ENCODE measurements around the gene SGCE.
"Not testable (repeated sequence)": the region's sequence is repeated elsewhere in the genome, so short reads cannot be mapped to it uniquely, and the experiment has no call there.

SGCE gene, protein sequence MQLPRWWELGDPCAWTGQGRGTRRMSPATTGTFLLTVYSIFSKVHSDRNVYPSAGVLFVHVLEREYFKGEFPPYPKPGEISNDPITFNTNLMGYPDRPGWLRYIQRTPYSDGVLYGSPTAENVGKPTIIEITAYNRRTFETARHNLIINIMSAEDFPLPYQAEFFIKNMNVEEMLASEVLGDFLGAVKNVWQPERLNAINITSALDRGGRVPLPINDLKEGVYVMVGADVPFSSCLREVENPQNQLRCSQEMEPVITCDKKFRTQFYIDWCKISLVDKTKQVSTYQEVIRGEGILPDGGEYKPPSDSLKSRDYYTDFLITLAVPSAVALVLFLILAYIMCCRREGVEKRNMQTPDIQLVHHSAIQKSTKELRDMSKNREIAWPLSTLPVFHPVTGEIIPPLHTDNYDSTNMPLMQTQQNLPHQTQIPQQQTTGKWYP

DNA sequence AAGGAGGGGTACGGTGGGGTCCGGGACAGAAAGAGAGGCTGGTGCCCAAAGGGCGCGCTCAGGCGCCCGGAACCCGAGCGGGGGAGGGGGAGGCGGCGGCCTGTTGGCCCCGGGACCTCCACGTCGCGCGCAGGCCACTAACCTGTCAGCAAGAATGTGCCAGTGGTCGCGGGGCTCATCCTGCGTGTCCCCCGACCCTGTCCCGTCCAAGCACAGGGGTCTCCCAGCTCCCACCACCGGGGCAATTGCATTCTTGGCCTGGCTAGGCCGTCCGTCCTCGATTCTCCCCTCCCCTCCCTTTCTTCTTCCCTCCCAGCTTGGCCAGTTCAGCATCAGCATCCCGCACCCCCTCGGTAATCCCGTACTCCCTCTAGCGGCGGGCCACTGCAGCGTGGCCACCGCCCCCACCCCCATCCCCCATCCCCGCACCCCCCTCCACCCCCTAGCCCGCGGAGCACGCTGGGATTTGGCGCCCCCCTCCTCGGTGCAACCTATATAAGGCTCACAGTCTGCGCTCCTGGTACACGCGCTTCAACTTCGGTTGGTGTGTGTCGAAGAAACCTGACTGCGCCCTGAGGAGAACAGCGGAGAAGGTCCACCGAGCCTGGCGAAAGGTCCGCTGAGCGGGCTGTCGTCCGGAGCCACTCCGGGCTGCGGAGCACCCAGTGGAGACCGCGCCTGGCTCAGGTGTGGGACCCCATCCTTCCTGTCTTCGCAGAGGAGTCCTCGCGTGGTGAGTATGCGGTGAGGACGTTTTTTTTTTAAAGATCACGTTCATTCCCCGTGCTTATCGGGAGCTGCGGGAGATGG is at the start of gene SGCE:
SGCE (minus strand) TSS at position 286 of the 810 bp plus-strand sequence; CDS start at position 251, 35 bp downstream.
- DNase-seq (ENCODE audit: low read depth) = peak; percentile 89
- TF ChIP-seq, protein P1, sequence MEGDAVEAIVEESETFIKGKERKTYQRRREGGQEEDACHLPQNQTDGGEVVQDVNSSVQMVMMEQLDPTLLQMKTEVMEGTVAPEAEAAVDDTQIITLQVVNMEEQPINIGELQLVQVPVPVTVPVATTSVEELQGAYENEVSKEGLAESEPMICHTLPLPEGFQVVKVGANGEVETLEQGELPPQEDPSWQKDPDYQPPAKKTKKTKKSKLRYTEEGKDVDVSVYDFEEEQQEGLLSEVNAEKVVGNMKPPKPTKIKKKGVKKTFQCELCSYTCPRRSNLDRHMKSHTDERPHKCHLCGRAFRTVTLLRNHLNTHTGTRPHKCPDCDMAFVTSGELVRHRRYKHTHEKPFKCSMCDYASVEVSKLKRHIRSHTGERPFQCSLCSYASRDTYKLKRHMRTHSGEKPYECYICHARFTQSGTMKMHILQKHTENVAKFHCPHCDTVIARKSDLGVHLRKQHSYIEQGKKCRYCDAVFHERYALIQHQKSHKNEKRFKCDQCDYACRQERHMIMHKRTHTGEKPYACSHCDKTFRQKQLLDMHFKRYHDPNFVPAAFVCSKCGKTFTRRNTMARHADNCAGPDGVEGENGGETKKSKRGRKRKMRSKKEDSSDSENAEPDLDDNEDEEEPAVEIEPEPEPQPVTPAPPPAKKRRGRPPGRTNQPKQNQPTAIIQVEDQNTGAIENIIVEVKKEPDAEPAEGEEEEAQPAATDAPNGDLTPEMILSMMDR (IDR thresholded peaks at IDR 0.05; ENCODE audit: insufficient read depth, low read depth, low read length, missing control alignments) = peak; percentile 63
- peak within 1 kb of the TSS; percentile 55 for H3K4me3 ChIP-seq (ENCODE audit: low read depth, low read length)

DNA sequence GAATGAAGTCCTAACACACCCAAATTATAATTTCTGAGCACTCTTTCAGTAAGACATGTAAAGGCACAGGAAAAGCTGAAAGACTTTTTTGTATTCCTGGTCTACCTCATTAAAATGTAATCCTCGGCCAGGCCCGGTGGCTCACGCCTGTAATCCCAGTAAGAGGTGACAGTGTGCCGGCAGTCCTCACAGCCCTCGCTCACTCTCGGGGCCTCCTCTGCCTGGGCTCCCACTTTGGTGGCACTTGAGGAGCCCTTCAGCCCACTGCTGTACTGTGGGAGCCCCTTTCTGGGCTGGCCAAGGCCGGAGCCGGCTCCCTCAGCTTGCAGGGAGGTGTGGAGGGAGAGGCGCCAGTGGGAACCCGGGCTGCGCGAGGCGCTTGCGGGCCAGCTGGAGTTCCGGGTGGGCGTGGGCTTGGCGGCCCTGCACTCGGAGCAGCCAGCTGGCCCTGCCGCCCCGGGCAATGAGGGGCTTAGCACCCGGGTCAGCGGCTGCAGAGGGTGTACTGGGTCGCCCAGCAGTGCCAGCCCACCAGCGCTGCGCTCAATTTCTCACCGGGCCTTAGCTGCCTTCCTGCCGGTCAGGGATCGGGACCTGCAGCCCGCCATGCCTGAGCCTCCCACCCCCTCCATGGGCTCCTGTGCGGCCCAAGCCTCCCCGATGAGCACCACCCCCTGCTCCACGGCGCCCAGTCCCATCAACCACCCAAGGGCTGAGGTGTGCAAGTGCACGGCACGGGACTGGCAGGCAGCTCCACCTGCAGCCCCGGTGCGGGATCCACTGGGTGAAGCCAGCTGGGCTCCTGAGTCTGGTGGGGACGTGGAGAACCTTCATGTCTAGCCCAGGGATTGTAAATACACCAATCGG is 49.5 kb upstream of the SGCE start:
- not testable (repeated sequence) for DNase-seq (ENCODE audit: low read depth); H3K4me3 ChIP-seq (ENCODE audit: low read depth, low read length)

DNA sequence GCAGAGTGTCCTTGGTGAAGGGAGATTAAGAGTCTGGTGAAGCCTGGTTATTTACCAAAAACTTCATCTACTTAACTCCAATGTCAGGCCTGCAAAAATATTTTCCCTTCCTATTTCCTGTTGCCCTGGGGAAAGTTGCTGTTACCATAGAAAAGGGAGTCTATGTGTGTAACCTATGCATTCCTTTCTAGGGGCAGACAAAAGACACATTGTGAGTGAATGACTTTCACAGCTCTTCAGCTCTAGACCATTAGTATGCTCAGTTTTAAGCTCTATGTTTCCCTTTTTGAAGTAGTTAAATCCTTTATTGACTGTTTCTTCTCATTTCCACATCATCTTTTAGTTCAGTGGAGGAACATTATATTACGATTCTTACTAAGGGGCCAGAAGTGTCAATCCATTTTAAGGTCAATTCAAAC is 45.6 kb upstream of the SGCE start:
- no peak overlapping the region for H3K4me3 ChIP-seq (ENCODE audit: low read depth, low read length)
- no peak for DNase-seq (ENCODE audit: low read depth)
- TF ChIP-seq, protein P1 (IDR thresholded peaks at IDR 0.05; ENCODE audit: insufficient read depth, low read depth, low read length, missing control alignments) = no peak

DNA sequence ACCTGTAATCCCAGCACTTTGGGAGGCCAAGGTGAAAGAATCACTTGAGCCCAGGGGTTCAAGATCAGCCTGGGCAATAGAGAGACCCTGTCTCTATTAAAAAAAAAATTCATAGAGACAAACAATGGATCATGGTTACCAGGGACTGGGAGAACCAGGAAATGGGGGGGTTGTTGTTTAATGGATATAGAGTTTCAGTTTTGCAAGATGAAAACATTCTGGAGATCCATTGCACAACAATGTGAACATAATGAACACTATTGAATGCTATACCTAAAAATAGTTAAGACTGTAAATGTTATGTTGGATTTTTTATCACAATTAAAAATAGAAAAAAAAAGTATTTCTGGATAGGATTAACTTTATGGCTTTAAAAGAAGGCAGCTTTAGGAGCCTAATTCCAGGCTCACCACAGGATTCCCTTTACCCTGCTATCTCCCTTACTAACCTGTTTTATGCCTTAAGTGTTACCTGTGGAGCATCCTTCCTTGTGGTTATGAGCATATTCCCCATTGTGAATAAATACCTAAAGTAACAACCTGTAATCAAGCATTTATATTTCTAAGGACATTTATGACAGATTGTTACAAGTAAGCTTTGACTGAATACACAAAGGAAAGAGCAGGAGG is 45.1 kb upstream of the SGCE start:
- DNase-seq (ENCODE audit: low read depth) = no peak

DNA sequence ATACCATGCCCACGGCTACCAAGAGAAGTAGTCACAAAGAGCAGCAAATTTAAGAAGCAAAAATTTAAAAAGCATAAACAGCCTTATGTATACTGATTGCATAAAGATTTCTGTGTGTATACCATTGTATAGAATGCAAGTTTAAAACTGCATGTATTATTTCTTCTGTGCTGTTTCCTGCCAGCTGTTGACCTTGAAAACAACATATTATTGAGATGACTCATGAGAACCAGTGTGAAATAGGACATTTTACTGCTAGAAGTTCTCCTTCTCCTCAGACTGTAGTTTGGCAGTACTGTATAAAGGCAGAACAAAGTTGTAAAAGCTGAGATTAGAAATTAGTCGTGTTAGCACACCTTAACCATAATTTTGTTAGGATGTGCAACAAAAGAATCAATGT is 42.3 kb upstream of the SGCE start:
- H3K4me3 ChIP-seq (ENCODE audit: low read depth, low read length) = no peak overlapping the region
- no peak for DNase-seq (ENCODE audit: low read depth)
- TF ChIP-seq, protein P1 (IDR thresholded peaks at IDR 0.05; ENCODE audit: insufficient read depth, low read depth, low read length, missing control alignments) = no peak

More for the DNA sequence above, 45.1 kb upstream of the SGCE start:
- TF ChIP-seq, protein P1 (IDR thresholded peaks at IDR 0.05; ENCODE audit: insufficient read depth, low read depth, low read length, missing control alignments) = no peak
- no peak overlapping the region for H3K4me3 ChIP-seq (ENCODE audit: low read depth, low read length)

DNA sequence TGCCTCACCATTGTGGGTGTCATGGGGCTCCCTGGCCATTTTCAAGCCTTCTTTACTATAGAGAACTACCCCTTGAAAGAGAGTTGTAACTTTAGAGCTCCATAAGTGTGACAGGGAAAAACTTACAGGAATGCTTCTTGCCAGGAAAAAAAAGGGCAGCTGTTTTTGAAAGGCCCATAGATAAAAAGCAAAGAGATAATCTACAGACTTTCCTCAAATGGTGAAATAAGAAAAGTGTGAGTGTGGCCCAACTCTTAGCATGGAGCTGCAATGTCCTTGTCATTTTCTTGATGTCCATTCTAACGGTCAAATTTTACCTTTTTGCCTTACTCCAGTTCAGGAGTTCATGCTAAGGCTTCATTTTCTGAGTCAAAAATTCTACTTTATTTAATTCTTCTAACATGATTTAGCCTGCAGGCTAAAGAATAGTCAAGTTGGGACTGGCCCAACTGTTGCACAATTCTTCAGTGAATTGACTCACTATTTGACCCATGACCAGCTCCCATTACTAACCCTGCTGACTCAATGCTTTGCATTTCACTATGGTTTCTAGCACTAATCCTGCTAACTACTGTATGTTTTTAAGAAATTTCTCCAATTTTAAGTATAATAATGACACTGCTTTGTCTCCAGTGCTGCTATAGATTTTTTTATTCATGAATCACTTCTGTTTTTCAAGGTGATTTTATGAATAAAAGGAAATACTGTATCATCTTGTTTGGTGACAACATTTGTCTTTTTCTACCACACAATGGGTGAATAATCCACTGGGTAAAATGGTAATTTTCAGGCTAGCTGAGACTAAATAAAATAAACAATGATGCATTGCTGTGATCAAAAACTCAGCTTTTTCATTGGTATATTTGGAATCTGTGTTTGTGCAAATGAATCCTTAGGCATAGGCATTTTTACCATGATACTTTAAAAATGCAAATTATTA is 41.4 kb upstream of the SGCE start:
- no peak overlapping the region for H3K4me3 ChIP-seq (ENCODE audit: low read depth, low read length)
- TF ChIP-seq, protein P1 (IDR thresholded peaks at IDR 0.05; ENCODE audit: insufficient read depth, low read depth, low read length, missing control alignments) = no peak
- DNase-seq (ENCODE audit: low read depth) = peak; percentile 2
